GM10248 (cell line): Measurements from ENCODE around the gene SAP30BP.
A peak's percentile ranks its signal among the peaks of the same experiment; 100 is the strongest.

Experiments used
- CTCF ChIA-PET: fragments of 300-600 bp; sonication (Branson Sonifier 250); formaldehyde crosslinking; extraction: SDS; loops from one replicate; lab custom pipeline; 2021; ENCODE audit warnings: antibody characterized with exemption; lab: Yijun Ruan, JAX
- POLR2A ChIA-PET: fragments of 350-650 bp; sonication (Branson Sonifier 250); formaldehyde crosslinking; extraction: SDS; loops from one replicate; lab custom pipeline; 2020; ENCODE audit warnings: antibody characterized with exemption; lab: Yijun Ruan, JAX
- DNase-seq: peaks from one replicate; pipeline ENCODE4 v3.0.0; 2012; ENCODE audit errors: extremely low spot score
- CTCF ChIP-seq: IDR thresholded peaks from 2 replicates; pipeline ENCODE4 v1.5.1; 2012; ENCODE audit warnings: mild to moderate bottlenecking, low read depth; ENCODE audit errors: extremely low read depth, missing control alignments, control extremely low read depth

SAP30BP gene

GRCh38 chr17:75622771-75623273, 44.3 kb upstream of the SAP30BP start:
- DNase-seq, result no peak
- POLR2A ChIA-PET, result no interaction called here
- CTCF ChIA-PET, result interaction anchor here (1.0 to 29.8 kb wide), 6 partner anchors 11 to 127 kb away, joined by 3 to 856 read pairs (median 50); partner anchors contain the start of gene SMIM5
- no peak for TF ChIP-seq CTCF

- no peak for DNase-seq
- no peak for TF ChIP-seq CTCF
- ChIA-PET POLR2A (no interaction called here), CTCF (interaction anchor here (1.0 to 29.8 kb wide), 6 partner anchors 11 to 126 kb away, joined by 3 to 856 read pairs (median 50); partner anchors contain the start of gene SMIM5)
Measured at GRCh38 chr17:75623386-75623785, 43.8 kb upstream of the SAP30BP start.

GRCh38 chr17:75624021-75624420, 43.1 kb upstream of the SAP30BP start:
- no peak for DNase-seq
- CTCF ChIA-PET, result interaction anchor here (1.0 to 29.8 kb wide), 7 partner anchors 8 to 125 kb away, joined by 3 to 856 read pairs (median 19); partner anchors contain the start of gene SMIM5
- POLR2A ChIA-PET, result no interaction called here
- no peak for TF ChIP-seq CTCF

GRCh38 chr17:75624714-75625345, 42.3 kb upstream of the SAP30BP start:
- POLR2A ChIA-PET, result no interaction called here
- CTCF ChIA-PET, result interaction anchor here (1.5 to 29.8 kb wide), 7 partner anchors 9 to 125 kb away, joined by 4 to 856 read pairs (median 19); partner anchors contain the start of gene SMIM5
- no peak for TF ChIP-seq CTCF
- no peak for DNase-seq

GRCh38 chr17:75625813-75626486, 41.2 kb upstream of the SAP30BP start:
- DNase-seq, result peak; percentile 57

More at GRCh38 chr17:75625813-75626486, 41.2 kb upstream of the SAP30BP start:
- peak; percentile 54 for TF ChIP-seq CTCF
- ChIA-PET POLR2A (no interaction called here), CTCF (interaction anchor here (0.7 to 29.8 kb wide), 10 partner anchors 10 to 123 kb away, joined by 3 to 856 read pairs (median 7); partner anchors contain the start of gene RECQL5)
